HG03039 (cell line): Measurements from ENCODE around the gene TNK1.

Experiments
- ATAC-seq: cut with Tn5 transposase; IDR thresholded peaks from one replicate; pipeline ENCODE4 v1.9.1; 2021; ENCODE audit warnings: mild to moderate bottlenecking, moderate library complexity; ENCODE audit not compliant: unreplicated experiment

Gene TNK1

GRCh38 chr17:7389924-7390910 is 9.3 kb downstream of the TNK1 start:
- no peak for ATAC-seq

GRCh38 chr17:7391307-7391706 is 10.4 kb downstream of the TNK1 start:
- no peak for ATAC-seq

GRCh38 chr17:7392696-7393612 is 12.1 kb downstream of the TNK1 start:
- ATAC-seq: no peak

- peak; percentile 29 for ATAC-seq
Measured at GRCh38 chr17:7393613-7394451, 12.9 kb downstream of the TNK1 start.

- peak; percentile 64 for ATAC-seq
Measured at GRCh38 chr17:7394452-7395191, 13.7 kb downstream of the TNK1 start, which contains the start of gene PLSCR3. PLSCR3 (minus strand) TSS chr17:7394525; CDS start chr17:7394110, 415 bp downstream.

- no peak for ATAC-seq
Measured at GRCh38 chr17:7396147-7396546, 15.3 kb downstream of the TNK1 start.

- ATAC-seq: no peak
Measured at GRCh38 chr17:7398612-7399011, 17.7 kb downstream of the TNK1 start.

GRCh38 chr17:7403043-7403726 is 22.3 kb downstream of the TNK1 start:
- ATAC-seq: no peak

- ATAC-seq: no peak
Measured at GRCh38 chr17:7403727-7403976, 22.8 kb downstream of the TNK1 start.

- peak; percentile 91 for ATAC-seq
Measured at GRCh38 chr17:7403977-7404736, 23.3 kb downstream of the TNK1 start, which contains the start of gene TMEM256. TMEM256 (minus strand) TSS chr17:7404097; CDS start chr17:7404084, 13 bp downstream.

GRCh38 chr17:7404737-7405349 is 24.0 kb downstream of the TNK1 start:
- ATAC-seq: no peak

GRCh38 chr17:7405350-7406234 is 24.7 kb downstream of the TNK1 start:
- no peak for ATAC-seq

GRCh38 chr17:7406235-7406825 is 25.4 kb downstream of the TNK1 start:
- no peak for ATAC-seq

GRCh38 chr17:7407082-7407481 is 26.2 kb downstream of the TNK1 start:
- no peak for ATAC-seq

GRCh38 chr17:7407485-7408251 is 26.8 kb downstream of the TNK1 start, which contains the start of gene NLGN2:
NLGN2 (plus strand) TSS chr17:7407845; CDS start chr17:7408256, 411 bp downstream.
- ATAC-seq: no peak

- ATAC-seq: no peak
Measured at GRCh38 chr17:7408252-7408727, 27.4 kb downstream of the TNK1 start.
